T-cell (primary cell): ENCODE measurements around the gene SUN5. TPM values are rescaled to one million over a fixed set of nuclear protein-coding genes. Genes with fewer than 3 reads are reported as not detected.

Experiments
- ATAC-seq, 4 experiments: fragments of 200-7000 bp in 3 of 4; fragments of 150-1000 bp in 1 of 4; cut with Tn5 transposase; replicated peaks in 1 of 4; 1 replicate in 3 of 4; 2 replicates in 1 of 4; pipeline ENCODE4 v1.10.0; 2021; ENCODE audit warnings: moderate library complexity in 3 of 4, mild to moderate bottlenecking in 2 of 4, moderate number of reproducible peaks in 1 of 4
- CTCF ChIA-PET, 2 donors: fragments of 300-600 bp; sonication (Branson Sonifier 250); formaldehyde crosslinking; loops; one replicate each; lab custom pipeline; 2022; ENCODE audit warnings: antibody characterized with exemption in 2 of 2; lab: Charles Lee
- POLR2A ChIA-PET, 2 donors: fragments of 300-600 bp; sonication (Branson Sonifier 250); formaldehyde crosslinking; loops; one replicate each; lab custom pipeline; 2022; ENCODE audit warnings: antibody characterized with exemption in 2 of 2; lab: Charles Lee
- DNase-seq, 35 experiments: peaks; one replicate each; pipeline versions ENCODE4 v3.0.0 to v3.0.0-alpha.2; 2013 to 2023
- H3K27ac ChIP-seq: one replicate; pipeline ENCODE4 v1.5.1; 2013; ENCODE audit warnings: low read length
- H3K27me3 ChIP-seq, 2 experiments: replicated peaks in 1 of 2; 1 replicate in 1 of 2; 2 replicates in 1 of 2; pipeline versions ENCODE4 v1.6.1 to v1.7.0; 2013; ENCODE audit warnings: low read length in 1 of 2, mixed read lengths in 1 of 2; ENCODE audit not compliant: control insufficient read depth in 2 of 2, insufficient read depth in 2 of 2; ENCODE audit errors: extremely low read depth in 1 of 2
- H3K36me3 ChIP-seq, 2 donors: 1 replicate in 1 of 2; 2 replicates in 1 of 2; pipeline versions ENCODE4 v1.6.1 to v1.7.0; 2013; ENCODE audit warnings: low read length in 1 of 2; ENCODE audit not compliant: control insufficient read depth in 2 of 2, insufficient read depth in 1 of 2; ENCODE audit errors: extremely low read depth in 1 of 2
- H3K4me1 ChIP-seq, 2 experiments: 1 replicate in 1 of 2; 2 replicates in 1 of 2; pipeline versions ENCODE4 v1.6.1 to v1.7.0; 2013; ENCODE audit warnings: low read length in 2 of 2, mixed read lengths in 1 of 2; ENCODE audit not compliant: insufficient read depth in 2 of 2, control insufficient read depth in 1 of 2; ENCODE audit errors: extremely low read depth in 1 of 2
- H3K4me3 ChIP-seq, 2 donors: 1 replicate in 1 of 2; 2 replicates in 1 of 2; pipeline versions ENCODE4 v1.5.1 to v1.7.0; 2013; ENCODE audit warnings: mild to moderate bottlenecking in 2 of 2, low read length in 1 of 2, moderate library complexity in 1 of 2; ENCODE audit not compliant: control insufficient read depth in 1 of 2; ENCODE audit errors: extremely low read depth in 1 of 2
- H3K9me3 ChIP-seq: 2 replicates; pipeline ENCODE4 v1.7.0; 2013
- H3K27ac Mint-ChIP-seq, 2 donors: one replicate each; pipeline ENCODE4 v1.8.0; 2020 to 2021; ENCODE audit warnings: mild to moderate bottlenecking in 2 of 2, mixed read lengths in 2 of 2
- H3K27me3 Mint-ChIP-seq, 2 donors: one replicate each; pipeline ENCODE4 v1.8.0; 2021 to 2022; ENCODE audit warnings: mixed read lengths in 2 of 2
- H3K36me3 Mint-ChIP-seq: one replicate; pipeline ENCODE4 v1.8.0; 2021; ENCODE audit warnings: mixed read lengths
- H3K4me1 Mint-ChIP-seq, 3 donors: one replicate each; pipeline ENCODE4 v1.8.0; 2020 to 2022; ENCODE audit warnings: mixed read lengths in 3 of 3, mild to moderate bottlenecking in 1 of 3
- H3K4me3 Mint-ChIP-seq, 3 donors: one replicate each; pipeline ENCODE4 v1.8.0; 2020 to 2022; ENCODE audit warnings: mild to moderate bottlenecking in 3 of 3, mixed read lengths in 3 of 3, moderate library complexity in 3 of 3
- H3K9me3 Mint-ChIP-seq, 3 donors: one replicate each; pipeline ENCODE4 v1.8.0; 2020 to 2022; ENCODE audit warnings: mixed read lengths in 3 of 3
- WGBS: methylation state at CpG from one replicate; pipeline ENCODE4 v1.1.5; 2013; ENCODE audit warnings: missing lambda C conversion rate; ENCODE audit not compliant: insufficient coverage; 5-methylcytosine and 5-hydroxymethylcytosine counted together
- total RNA-seq, 35 experiments: library from RNA in 6 of 35; stranded (reverse) in 6 of 35; fragments of 120-200 nt in 1 of 35; gene quantifications; one replicate each; pipeline versions ENCODE4 v1.2.1 to v1.2.4 and lab custom pipeline; 2013 to 2026

Gene SUN5
- total RNA-seq, 5 donors from 2014 or later (not counting 1 experiment from before 2014, with no cell fraction given): not detected

DNA sequence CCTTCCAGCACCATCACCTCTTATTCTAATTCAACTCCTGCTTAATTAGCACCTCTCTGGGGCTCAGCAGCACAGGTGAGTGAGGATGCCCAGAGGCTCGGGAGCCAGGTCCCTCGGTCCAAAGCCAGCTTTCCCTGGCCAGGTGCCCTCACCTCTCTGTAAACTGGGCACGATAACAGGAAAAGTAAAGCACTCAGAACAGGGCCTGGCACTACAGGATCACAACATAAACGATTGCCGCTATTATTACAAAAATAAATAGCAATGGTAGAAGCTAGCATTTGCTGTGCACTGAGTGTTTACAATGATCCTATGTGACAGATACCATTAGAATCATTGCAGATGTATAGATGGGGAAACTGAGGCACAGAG is 5.9 kb upstream of the SUN5 start:
- Mint-ChIP-seq H3K4me1 (peaks cover 4 to 20% (median 9%) of the 10 kb centered on the region in 3 donors), H3K4me3 (no peak overlapping the region), H3K9me3 (peaks cover 0 to 3% (median 2%) of the 10 kb centered on the region in 3 donors), H3K36me3 (no peaks in the 10 kb centered on the region), H3K27me3 (no peaks in the 10 kb centered on the region), H3K27ac (no peak overlapping the region)
- no peak overlapping the region for H3K4me3 ChIP-seq
- no peak for ATAC-seq
- DNase-seq: no peak
- H3K36me3 ChIP-seq: no peaks in the 10 kb centered on the region
- H3K4me1 ChIP-seq: peaks cover 0 to 3% of the 10 kb centered on the region in 2 experiments
- peaks cover 0 to 6% of the 10 kb centered on the region in 2 experiments for H3K27me3 ChIP-seq
- H3K27ac ChIP-seq: no peak overlapping the region
- WGBS: 93% methylated on average over 5 of the region's 5 CpGs
- ChIA-PET CTCF (no interaction called here), POLR2A (no interaction called here)
- no peaks in the 10 kb centered on the region for H3K9me3 ChIP-seq

DNA sequence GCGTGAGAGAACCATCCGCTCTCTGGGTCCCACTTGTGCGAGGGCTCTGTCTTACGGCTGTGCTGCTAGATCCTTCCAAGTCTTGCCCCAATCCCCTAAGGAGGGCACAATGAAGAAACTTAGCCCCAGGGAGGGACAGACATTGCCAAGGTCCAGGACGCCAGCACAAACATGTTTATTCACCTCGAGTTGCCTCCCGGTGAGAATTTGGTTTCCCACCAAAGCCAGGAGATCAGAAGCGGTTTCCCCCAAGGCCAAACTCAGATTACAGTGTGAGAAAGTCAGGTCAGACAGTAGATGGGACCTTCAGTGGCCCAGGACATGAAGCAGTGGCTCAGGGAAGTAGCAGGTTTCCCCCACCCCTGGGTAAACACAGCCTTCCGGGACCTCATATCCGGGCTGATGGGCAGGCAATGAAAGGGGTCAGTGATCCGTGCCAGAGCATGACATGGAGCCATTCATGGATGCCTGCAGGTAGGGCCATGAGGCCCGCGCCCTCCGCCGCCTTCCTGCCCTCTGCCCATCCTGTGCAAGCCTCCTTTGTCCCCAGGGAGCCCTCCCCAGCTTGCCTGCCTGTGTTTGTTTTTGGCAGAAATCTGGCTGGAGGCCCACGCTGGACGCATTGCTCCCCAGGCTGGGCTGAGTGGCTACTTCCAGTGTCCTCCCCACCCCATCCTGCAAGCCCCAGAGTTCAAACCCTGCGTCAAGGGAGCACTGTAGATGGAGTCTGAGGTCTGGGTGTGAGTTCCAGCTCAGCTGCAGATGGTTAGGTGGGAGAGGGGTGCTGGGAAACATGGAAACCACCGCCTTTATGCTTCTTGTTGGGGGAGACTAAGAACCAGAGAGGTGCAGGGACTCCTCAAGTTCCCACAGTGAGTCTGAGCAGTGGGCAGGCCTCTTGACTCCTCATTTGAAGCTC is 5.2 kb upstream of the SUN5 start:
- H3K27ac Mint-ChIP-seq: no peak overlapping the region
- H3K9me3 Mint-ChIP-seq: peaks cover 0 to 4% (median 3%) of the 10 kb centered on the region in 3 donors
- H3K4me1 Mint-ChIP-seq: peaks cover 8 to 25% (median 9%) of the 10 kb centered on the region in 3 donors
- Histone ChIP-seq H3K9me3 (no peaks in the 10 kb centered on the region), H3K4me1 (peaks cover 0 to 10% of the 10 kb centered on the region in 2 experiments), H3K36me3 (no peaks in the 10 kb centered on the region), H3K27me3 (peaks cover 0 to 6% of the 10 kb centered on the region in 2 experiments), H3K4me3 (no peak overlapping the region), H3K27ac (no peak overlapping the region)
- no peak overlapping the region for H3K4me3 Mint-ChIP-seq
- 86% methylated on average over 16 of the region's 19 CpGs for WGBS
- CTCF ChIA-PET: no interaction called here
- DNase-seq (no peak), ATAC-seq (no peak)
- no peaks in the 10 kb centered on the region for H3K27me3 Mint-ChIP-seq
- H3K36me3 Mint-ChIP-seq: no peaks in the 10 kb centered on the region
- POLR2A ChIA-PET: no interaction called here

DNA sequence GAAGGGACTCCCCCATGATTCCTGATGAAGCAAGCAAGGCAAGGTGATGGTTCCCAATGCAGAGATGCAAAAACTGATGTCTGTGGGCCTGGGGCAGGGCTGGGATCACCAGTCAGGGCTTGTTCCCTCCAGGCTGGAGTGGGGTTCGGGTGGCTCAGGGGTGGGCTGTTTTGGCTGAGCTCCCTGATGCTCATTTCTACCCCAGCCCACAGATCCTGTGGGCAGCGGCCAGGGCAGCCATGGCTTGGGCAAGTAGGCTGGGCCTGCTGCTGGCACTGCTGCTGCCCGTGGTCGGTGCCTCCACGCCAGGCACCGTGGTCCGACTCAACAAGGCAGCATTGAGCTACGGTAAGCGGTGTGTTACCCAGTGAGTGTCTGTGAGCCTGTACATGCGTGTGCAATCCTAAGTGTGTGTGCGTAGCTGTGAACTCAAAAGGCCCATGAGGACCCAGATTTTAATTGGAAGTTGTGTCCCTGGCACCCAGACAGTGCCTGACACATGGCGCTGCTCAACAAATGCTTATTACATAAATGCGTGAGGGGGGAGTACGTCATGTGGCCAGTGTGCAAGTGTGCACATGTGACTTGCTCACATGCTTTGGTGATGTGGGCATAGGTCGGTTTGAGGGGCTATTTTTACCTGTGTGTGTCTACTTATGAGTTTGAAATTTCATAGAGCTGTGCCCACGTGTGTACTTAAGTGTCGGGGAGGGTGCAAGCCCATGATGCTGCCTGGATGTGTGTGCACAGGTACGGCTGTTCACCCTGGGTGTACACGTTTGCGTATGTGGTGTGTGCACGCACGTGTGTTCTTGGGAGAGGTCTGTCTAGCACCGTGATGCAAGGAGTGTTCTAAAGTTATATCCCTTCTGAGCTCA is 4.3 kb upstream of the SUN5 start:
- POLR2A ChIA-PET: interaction anchor here in 1 of 2 donors (0.5 kb wide), 1 partner anchor 181 kb away, joined by 3 read pairs; no protein-coding TSS in a partner anchor
- Mint-ChIP-seq H3K9me3 (peaks cover 0 to 4% (median 3%) of the 10 kb centered on the region in 3 donors), H3K27ac (no peak overlapping the region), H3K4me1 (peaks cover 8 to 33% (median 9%) of the 10 kb centered on the region in 3 donors), H3K27me3 (no peaks in the 10 kb centered on the region), H3K36me3 (no peaks in the 10 kb centered on the region), H3K4me3 (no peak overlapping the region)
- Histone ChIP-seq H3K4me1 (peaks cover 0 to 17% of the 10 kb centered on the region in 2 experiments), H3K36me3 (no peaks in the 10 kb centered on the region), H3K9me3 (no peaks in the 10 kb centered on the region), H3K4me3 (no peak overlapping the region), H3K27ac (no peak overlapping the region), H3K27me3 (peaks cover 0 to 2% of the 10 kb centered on the region in 2 experiments)
- ATAC-seq (no peak), DNase-seq (no peak)
- CTCF ChIA-PET: no interaction called here
- 87% methylated on average over 22 of the region's 23 CpGs for WGBS

DNA sequence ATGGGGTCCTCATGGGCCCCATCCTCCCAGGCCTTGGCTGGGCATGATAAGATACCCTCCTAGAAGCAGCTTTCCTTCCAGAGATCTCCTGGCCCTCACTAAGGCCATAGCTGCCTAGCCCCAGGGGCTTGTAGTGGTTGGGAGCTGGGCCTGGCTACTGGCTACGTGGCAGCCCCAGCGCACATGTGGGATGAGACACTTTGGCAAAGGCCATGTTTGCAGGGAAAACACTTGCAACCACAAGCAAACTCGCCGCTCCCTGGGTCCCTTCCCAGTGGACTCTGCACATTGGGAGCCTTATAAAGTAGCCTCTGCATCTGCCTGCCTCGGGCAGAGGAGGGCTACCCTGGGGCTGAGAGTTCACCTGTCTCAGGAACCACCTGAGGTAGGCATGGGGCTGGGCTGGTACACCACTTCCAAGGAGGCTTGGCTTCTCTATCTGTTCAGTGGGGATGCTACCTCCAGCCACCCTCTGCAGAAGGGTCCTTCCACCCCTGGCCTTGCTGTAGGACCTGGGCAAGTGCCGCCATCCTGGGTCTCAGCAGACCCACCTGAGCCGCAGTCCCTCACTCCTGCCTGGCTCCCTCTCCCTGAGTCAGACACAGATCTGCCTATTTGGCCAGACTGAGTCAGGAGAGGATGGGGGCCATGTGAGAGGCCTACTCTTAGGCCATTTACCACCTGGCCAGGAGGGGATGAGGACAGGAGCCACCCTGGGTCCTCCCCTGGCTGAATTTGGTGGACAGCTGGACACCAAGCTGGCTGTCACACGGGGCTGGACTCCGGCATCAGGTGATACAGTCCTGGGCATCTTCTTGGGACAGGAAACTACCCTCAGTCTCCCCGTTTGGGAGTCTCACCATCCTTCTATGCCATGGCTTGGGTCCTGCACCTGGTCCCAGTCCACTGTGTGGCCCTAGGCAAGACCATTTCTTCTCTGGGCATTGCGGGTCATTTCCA is 3.4 kb upstream of the SUN5 start, which contains the start of gene BPIFB2:
Gene BPIFB2, plus strand, starts transcription at position 329 of the 960 bp plus-strand sequence. CDS start 871 bp downstream, outside the sequence.
- Histone ChIP-seq H3K27me3 (no peaks in the 10 kb centered on the region), H3K36me3 (no peaks in the 10 kb centered on the region), H3K27ac (no peak within 1 kb of the TSS), H3K4me1 (peaks cover 0 to 17% of the 10 kb centered on the region in 2 experiments), H3K9me3 (no peaks in the 10 kb centered on the region), H3K4me3 (no peak within 1 kb of the TSS)
- POLR2A ChIA-PET: interaction anchor here in 1 of 2 donors (0.5 kb wide), 1 partner anchor 180 kb away, joined by 3 read pairs; no protein-coding TSS in a partner anchor
- no peaks in the 10 kb centered on the region for H3K27me3 Mint-ChIP-seq
- CTCF ChIA-PET: no interaction called here
- no peak within 1 kb of the TSS for H3K27ac Mint-ChIP-seq
- peaks cover 0 to 4% (median 3%) of the 10 kb centered on the region in 3 donors for H3K9me3 Mint-ChIP-seq
- ATAC-seq (no peak), DNase-seq (no peak)
- H3K4me3 Mint-ChIP-seq: no peak within 1 kb of the TSS
- peaks cover 8 to 33% (median 10%) of the 10 kb centered on the region in 3 donors for H3K4me1 Mint-ChIP-seq
- no peaks in the 10 kb centered on the region for H3K36me3 Mint-ChIP-seq
- WGBS: 91% methylated on average over 11 of the region's 11 CpGs

DNA sequence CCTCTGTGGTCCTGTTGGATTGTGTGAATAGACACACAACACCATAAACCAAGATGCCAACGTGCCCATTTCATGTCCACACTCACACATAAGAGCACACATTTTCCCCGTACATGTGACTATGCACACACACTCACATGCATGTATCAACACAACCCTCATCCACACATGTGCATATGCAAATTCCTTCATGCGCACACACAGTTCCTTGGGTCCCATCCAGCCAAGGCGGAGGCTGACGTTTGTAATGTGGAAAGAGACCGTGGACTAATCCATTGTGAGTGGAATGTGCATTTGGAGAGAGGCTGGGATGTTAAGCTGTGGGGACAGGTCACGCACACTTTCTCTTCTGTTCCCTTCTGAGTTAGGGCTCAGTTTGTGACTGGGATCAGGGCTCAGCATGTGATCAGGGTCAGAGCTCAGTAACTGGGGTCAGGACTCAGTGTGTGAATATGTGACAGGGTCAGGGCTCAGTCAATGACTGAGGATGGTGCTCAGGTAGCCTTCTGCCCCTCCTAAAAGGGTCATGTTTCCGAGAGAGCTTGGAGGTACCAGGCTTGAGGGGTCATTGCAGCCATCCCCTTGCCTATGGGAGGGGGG is 2.6 kb upstream of the SUN5 start:
- H3K4me3 ChIP-seq: no peak overlapping the region
- Mint-ChIP-seq H3K27ac (no peak overlapping the region), H3K4me3 (no peak overlapping the region), H3K27me3 (no peaks in the 10 kb centered on the region), H3K36me3 (no peaks in the 10 kb centered on the region), H3K9me3 (peaks cover 0 to 4% (median 3%) of the 10 kb centered on the region in 3 donors), H3K4me1 (peaks cover 10 to 40% (median 14%) of the 10 kb centered on the region in 3 donors)
- DNase-seq: no peak
- 92% methylated on average over 5 of the region's 8 CpGs for WGBS
- no peak for ATAC-seq
- H3K27ac ChIP-seq: no peak overlapping the region
- H3K9me3 ChIP-seq: no peaks in the 10 kb centered on the region
- no peaks in the 10 kb centered on the region for H3K36me3 ChIP-seq
- H3K4me1 ChIP-seq: peaks cover 0 to 17% of the 10 kb centered on the region in 2 experiments
- H3K27me3 ChIP-seq: no peaks in the 10 kb centered on the region
- ChIA-PET POLR2A (no interaction called here), CTCF (no interaction called here)
